ENCODE results near the gene COPS6.

- TF ChIP-seq REST (IDR thresholded peaks at IDR 0.05; ENCODE audit: insufficient read depth in 1 of 2, low read depth in 2 of 2, low read length in 1 of 2) (no peak), CTCF (IDR thresholded peaks at IDR 0.05) (no peak), TCF7L2 (IDR thresholded peaks at IDR 0.05; ENCODE audit: low read depth, low read length) (no peak)
These were observed 52.8 kb downstream of the COPS6 start for GRCh38 chr7:100141555-100141949.
